H9 (cell line): ENCODE measurements around the gene DNAJC17. TPM values are rescaled to one million over a fixed set of nuclear protein-coding genes. Genes with fewer than 3 reads are reported as not detected.
A peak's percentile ranks its signal among the peaks of the same experiment; 100 is the strongest.

Source experiments
- DNase-seq: peaks from one replicate; pipeline ENCODE4 v3.0.0-alpha.2; 2017
- H2AFZ ChIP-seq: one replicate; pipeline ENCODE4 v1.6.1; 2013; ENCODE audit warnings: mild to moderate bottlenecking, low read length, control low read depth, moderate library complexity
- H2AK5ac ChIP-seq: 2 replicates; pipeline ENCODE4 v1.6.1; 2013; ENCODE audit warnings: low read length, control low read depth, mixed read lengths; ENCODE audit not compliant: insufficient read length
- H2BK120ac ChIP-seq: one replicate; pipeline ENCODE4 v1.6.1; 2013; ENCODE audit warnings: low read depth, mild to moderate bottlenecking, low read length, control low read depth, inconsistent platforms; ENCODE audit not compliant: poor library complexity, severe bottlenecking
- H2BK12ac ChIP-seq: 2 replicates; pipeline ENCODE4 v1.6.1; 2013; ENCODE audit warnings: low read length, control low read depth, mixed read lengths, low read depth; ENCODE audit not compliant: insufficient read length
- H2BK15ac ChIP-seq: 2 replicates; pipeline ENCODE4 v1.6.1; 2013; ENCODE audit warnings: low read depth, low read length, control low read depth
- H2BK20ac ChIP-seq: one replicate; pipeline ENCODE4 v1.6.1; 2013; ENCODE audit warnings: low read depth, mild to moderate bottlenecking, low read length, control low read depth, inconsistent platforms; ENCODE audit not compliant: poor library complexity, severe bottlenecking
- H2BK5ac ChIP-seq: 2 replicates; pipeline ENCODE4 v1.6.1; 2013; ENCODE audit warnings: low read length, control low read depth, mixed read lengths; ENCODE audit not compliant: insufficient read length
- H3K14ac ChIP-seq: 2 replicates; pipeline ENCODE4 v1.6.1; 2013; ENCODE audit warnings: low read length, control low read depth; ENCODE audit not compliant: insufficient read depth
- H3K18ac ChIP-seq: 2 replicates; pipeline ENCODE4 v1.6.1; 2013; ENCODE audit warnings: low read depth, mild to moderate bottlenecking, mixed read lengths, low read length, control low read depth; ENCODE audit not compliant: insufficient read length
- H3K23ac ChIP-seq: 2 replicates; pipeline ENCODE4 v1.6.1; 2013; ENCODE audit warnings: low read length, control low read depth, mixed read lengths, low read depth; ENCODE audit not compliant: insufficient read length
- H3K23me2 ChIP-seq: 2 replicates; pipeline ENCODE4 v1.6.1; 2013; ENCODE audit warnings: low read depth, mild to moderate bottlenecking, mixed read lengths, low read length, control low read depth; ENCODE audit not compliant: insufficient read length, poor library complexity, severe bottlenecking
- H3K27ac ChIP-seq: 2 replicates; pipeline ENCODE4 v1.5.1; 2013; ENCODE audit warnings: low read length, control low read depth, mixed read lengths, low read depth; ENCODE audit not compliant: insufficient read length
- H3K27me3 ChIP-seq: 2 replicates; pipeline ENCODE4 v1.6.1; 2013; ENCODE audit warnings: low read length, control low read depth, inconsistent platforms; ENCODE audit not compliant: insufficient read depth
- H3K4ac ChIP-seq: 2 replicates; pipeline ENCODE4 v1.6.1; 2013; ENCODE audit warnings: low read depth, mild to moderate bottlenecking, control low read depth, inconsistent platforms, low read length, moderate library complexity
- H3K4me1 ChIP-seq: 2 replicates; pipeline ENCODE4 v1.6.1; 2013; ENCODE audit warnings: low read length, control low read depth, inconsistent platforms; ENCODE audit not compliant: insufficient read depth
- H3K4me2 ChIP-seq: 2 replicates; pipeline ENCODE4 v1.6.1; 2013; ENCODE audit warnings: low read length, control low read depth, mixed read lengths; ENCODE audit not compliant: insufficient read length, insufficient read depth
- H3K56ac ChIP-seq: 2 replicates; pipeline ENCODE4 v1.6.1; 2013; ENCODE audit warnings: low read depth, mild to moderate bottlenecking, mixed read lengths, low read length, control low read depth; ENCODE audit not compliant: insufficient read length
- H3K79me1 ChIP-seq: 2 replicates; pipeline ENCODE4 v1.6.1; 2013; ENCODE audit warnings: low read depth, mild to moderate bottlenecking, moderate library complexity, low read length, control low read depth, inconsistent platforms; ENCODE audit not compliant: insufficient read depth, poor library complexity, severe bottlenecking
- H3K79me2 ChIP-seq: 2 replicates; pipeline ENCODE4 v1.6.1; 2013; ENCODE audit warnings: low read length, control low read depth, inconsistent platforms; ENCODE audit not compliant: insufficient read depth
- H3K9ac ChIP-seq: 2 replicates; pipeline ENCODE4 v1.6.1; 2013; ENCODE audit warnings: low read length, control low read depth, mixed read lengths; ENCODE audit not compliant: insufficient read length; ENCODE audit errors: extremely low read depth
- H3K9me3 ChIP-seq: one replicate; pipeline ENCODE4 v1.6.1; 2013; ENCODE audit warnings: low read depth, low read length, inconsistent platforms; ENCODE audit not compliant: control insufficient read depth
- H3T11ph ChIP-seq: one replicate; pipeline ENCODE4 v1.6.1; 2013; ENCODE audit warnings: mild to moderate bottlenecking, low read length, control low read depth, inconsistent platforms
- H4K20me1 ChIP-seq: one replicate; pipeline ENCODE4 v1.6.1; 2013; ENCODE audit not compliant: control insufficient read depth, insufficient read length, insufficient read depth
- H4K5ac ChIP-seq: 2 replicates; pipeline ENCODE4 v1.6.1; 2013; ENCODE audit warnings: low read depth, mild to moderate bottlenecking, mixed read lengths, low read length, control low read depth; ENCODE audit not compliant: insufficient read length
- H4K8ac ChIP-seq: replicated peaks from 2 replicates; pipeline ENCODE4 v1.6.1; 2013; ENCODE audit warnings: low read length, control low read depth, mixed read lengths, low read depth; ENCODE audit not compliant: insufficient read length
- H4K91ac ChIP-seq: 2 replicates; pipeline ENCODE4 v1.6.1; 2013; ENCODE audit warnings: low read depth, mild to moderate bottlenecking, moderate library complexity, mixed read lengths, low read length, control low read depth; ENCODE audit not compliant: insufficient read length
- H3K27ac Mint-ChIP-seq, 3 experiments: 2 replicates in 2 of 3; 3 replicates in 1 of 3; pipeline ENCODE4 v1.8.0; 2020 to 2021; ENCODE audit warnings: mixed read lengths in 3 of 3, mild to moderate bottlenecking in 1 of 3, moderate library complexity in 1 of 3
- H3K27me3 Mint-ChIP-seq: 2 replicates; pipeline ENCODE4 v1.8.0; 2021; ENCODE audit warnings: low read depth, mild to moderate bottlenecking, moderate library complexity, mixed read lengths
- H3K36me3 Mint-ChIP-seq, 3 experiments: 2 replicates in 2 of 3; 3 replicates in 1 of 3; pipeline ENCODE4 v1.8.0; 2020 to 2021; ENCODE audit warnings: low read depth in 3 of 3, mixed read lengths in 3 of 3; ENCODE audit not compliant: insufficient read depth in 1 of 3
- H3K4me1 Mint-ChIP-seq, 2 experiments: 2 replicates each; pipeline ENCODE4 v1.8.0; 2020; ENCODE audit warnings: mixed read lengths in 2 of 2
- H3K4me3 Mint-ChIP-seq, 2 experiments: 2 replicates in 1 of 2; 3 replicates in 1 of 2; pipeline ENCODE4 v1.8.0; 2020 to 2021; ENCODE audit warnings: mild to moderate bottlenecking in 2 of 2, mixed read lengths in 2 of 2, moderate library complexity in 1 of 2
- H3K9me3 Mint-ChIP-seq, 2 experiments: 2 replicates in 1 of 2; 3 replicates in 1 of 2; pipeline ENCODE4 v1.8.0; 2020; ENCODE audit warnings: mild to moderate bottlenecking in 2 of 2, mixed read lengths in 2 of 2, moderate library complexity in 1 of 2
- CTCF ChIP-seq: fragments of 200-600 bp; sonication (generic); conservative IDR thresholded peaks from 3 replicates; pipeline ENCODE4 v1.8.0; 2021; ENCODE audit warnings: antibody characterized with exemption, mild to moderate bottlenecking
- WGBS: extraction: QIAGEN DNeasy Blood & Tissue Kit; methylation state at CpG from one replicate; pipeline ENCODE4 v1.1.7; 2013; ENCODE audit warnings: missing lambda C conversion rate, low lambda C conversion rate, mixed read lengths; ENCODE audit not compliant: insufficient read length; ENCODE audit errors: extremely low coverage; 5-methylcytosine and 5-hydroxymethylcytosine counted together
- total RNA-seq: library from RNA; stranded (reverse); gene quantifications from 2 replicates; pipeline ENCODE4 v1.2.1, GENCODE V29; 2021

Gene DNAJC17
- total RNA-seq, 1 experiment from 2014 or later: 38.3 TPM

- TF ChIP-seq CTCF: no peak; the same call in 2 of the 3 replicates
- peak overlapping the region in 1 of 3 experiments; percentile 33; a peak in 1 of 7 replicates for H3K27ac Mint-ChIP-seq
- peaks cover 9% of the 10 kb centered on the region; the same call in 1 of the 2 replicates for H3K4me1 ChIP-seq
- no peak overlapping the region for H2AFZ ChIP-seq
- H3K9ac ChIP-seq: no peak overlapping the region
- no peaks in the 10 kb centered on the region for H3K79me2 ChIP-seq
- H3K14ac ChIP-seq: no peak overlapping the region
- no peak overlapping the region for H3T11ph ChIP-seq
- no peaks in the 10 kb centered on the region for H3K27me3 ChIP-seq
- no peaks in the 10 kb centered on the region for H4K20me1 ChIP-seq
- H2BK5ac ChIP-seq: no peak overlapping the region
- no CpG with 5 or more reads among the region's 3 CpGs for WGBS
- no peak overlapping the region for H3K27ac ChIP-seq
- peak overlapping the region; percentile 85 for H2AK5ac ChIP-seq
- H3K23ac ChIP-seq: no peak overlapping the region
- no peak overlapping the region for H2BK20ac ChIP-seq
- peak overlapping the region; percentile 61 for H4K91ac ChIP-seq
- no peak overlapping the region for H2BK120ac ChIP-seq
- no peak overlapping the region for H2BK15ac ChIP-seq
- H3K56ac ChIP-seq: no peak overlapping the region
- no peak overlapping the region for H3K4me3 Mint-ChIP-seq
- no peaks in the 10 kb centered on the region for H3K9me3 ChIP-seq
- peaks cover 0 to 4% (median 0%) of the 10 kb centered on the region in 3 experiments; a peak in 2 of 7 replicates for H3K36me3 Mint-ChIP-seq
- no peaks in the 10 kb centered on the region for H3K9me3 Mint-ChIP-seq
- no peak overlapping the region for H3K4me2 ChIP-seq
- no peak overlapping the region for H3K4ac ChIP-seq
- peak overlapping the region; percentile 78 for H3K18ac ChIP-seq
- H3K27me3 Mint-ChIP-seq: no peaks in the 10 kb centered on the region
- H3K23me2 ChIP-seq: no peaks in the 10 kb centered on the region
- H3K4me1 Mint-ChIP-seq: peaks cover 49 to 53% of the 10 kb centered on the region in 2 experiments
- H4K5ac ChIP-seq: no peak overlapping the region
- DNase-seq: no peak
- peaks cover 4% of the 10 kb centered on the region for H3K79me1 ChIP-seq
- H4K8ac ChIP-seq: no peak overlapping the region
- no peak overlapping the region for H2BK12ac ChIP-seq
Observed at GRCh38 chr15:40785164-40785563, 22.1 kb downstream of the DNAJC17 start.
